Measurements from ENCODE around the gene RBM4B. TPM values are rescaled to one million over a fixed set of nuclear protein-coding genes. Genes with fewer than 3 reads are reported as not detected.

RBM4B gene
- total and polyA plus RNA-seq, 4 donors: 9.4 to 33.9 (median 11.1) TPM

DNA sequence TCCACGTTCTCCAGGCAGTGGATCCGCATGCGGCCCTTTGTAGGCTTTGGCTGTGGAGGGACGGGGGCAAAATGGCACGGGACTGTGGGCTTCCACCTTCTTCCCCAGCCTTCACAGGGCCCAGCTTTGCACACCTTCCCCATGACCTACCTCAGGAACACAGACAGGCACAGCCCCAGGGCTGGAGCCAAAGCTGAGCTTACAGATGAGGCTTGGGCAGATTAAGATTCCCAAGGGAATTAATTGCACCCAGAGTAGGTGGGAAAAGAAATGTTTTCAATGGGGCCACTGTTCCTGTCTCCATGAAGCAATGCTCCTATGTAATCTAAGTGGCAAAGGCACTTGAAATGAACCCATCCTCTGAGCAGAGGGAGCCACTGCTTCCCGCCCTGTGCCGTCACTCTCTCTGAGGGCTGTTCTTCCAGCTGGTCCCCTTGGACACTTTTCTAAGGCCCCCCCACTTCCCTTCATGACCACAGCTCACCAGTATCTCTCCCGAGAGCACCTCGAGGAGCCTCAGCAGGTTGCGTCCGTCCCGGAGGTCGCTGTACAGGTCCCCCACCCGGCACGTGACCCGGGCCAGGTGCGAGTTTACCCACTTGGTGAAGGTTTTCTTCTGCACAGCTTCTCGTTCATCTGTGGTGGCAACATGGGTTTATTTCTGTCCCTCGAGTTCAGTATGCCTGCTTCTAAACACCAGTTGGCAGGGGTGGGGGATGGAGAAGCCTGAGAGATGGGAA lies 37.8 kb upstream of the RBM4B start:
- Histone ChIP-seq H3K27ac (ENCODE audit: low read depth in 1 of 2, low read length in 1 of 2) (no peak overlapping the region), H3K36me3 (ENCODE audit: control insufficient read depth in 4 of 4, insufficient read depth in 4 of 4, low read length in 4 of 4) (peaks cover 0 to 1% (median 0%) of the 10 kb centered on the region in 4 donors), H3K9ac (ENCODE audit: insufficient read depth in 1 of 2, low read length in 2 of 2) (no peak overlapping the region), H3K9me3 (ENCODE audit: control insufficient read depth in 4 of 4, insufficient read depth in 3 of 4, low read length in 3 of 4) (no peaks in the 10 kb centered on the region), H3K4me3 (no peak overlapping the region), H3K27me3 (ENCODE audit: control insufficient read depth in 3 of 3, insufficient read depth in 3 of 3, low read length in 2 of 3) (no peaks in the 10 kb centered on the region), H3K4me1 (ENCODE audit: control insufficient read depth in 5 of 5, insufficient read depth in 5 of 5, low read length in 5 of 5) (peaks cover 0 to 8% (median 0%) of the 10 kb centered on the region in 5 donors)
- 92 to 94% methylated on average over 19 of the region's 19 CpGs for WGBS, 2 donors
- TF ChIP-seq, protein P1, sequence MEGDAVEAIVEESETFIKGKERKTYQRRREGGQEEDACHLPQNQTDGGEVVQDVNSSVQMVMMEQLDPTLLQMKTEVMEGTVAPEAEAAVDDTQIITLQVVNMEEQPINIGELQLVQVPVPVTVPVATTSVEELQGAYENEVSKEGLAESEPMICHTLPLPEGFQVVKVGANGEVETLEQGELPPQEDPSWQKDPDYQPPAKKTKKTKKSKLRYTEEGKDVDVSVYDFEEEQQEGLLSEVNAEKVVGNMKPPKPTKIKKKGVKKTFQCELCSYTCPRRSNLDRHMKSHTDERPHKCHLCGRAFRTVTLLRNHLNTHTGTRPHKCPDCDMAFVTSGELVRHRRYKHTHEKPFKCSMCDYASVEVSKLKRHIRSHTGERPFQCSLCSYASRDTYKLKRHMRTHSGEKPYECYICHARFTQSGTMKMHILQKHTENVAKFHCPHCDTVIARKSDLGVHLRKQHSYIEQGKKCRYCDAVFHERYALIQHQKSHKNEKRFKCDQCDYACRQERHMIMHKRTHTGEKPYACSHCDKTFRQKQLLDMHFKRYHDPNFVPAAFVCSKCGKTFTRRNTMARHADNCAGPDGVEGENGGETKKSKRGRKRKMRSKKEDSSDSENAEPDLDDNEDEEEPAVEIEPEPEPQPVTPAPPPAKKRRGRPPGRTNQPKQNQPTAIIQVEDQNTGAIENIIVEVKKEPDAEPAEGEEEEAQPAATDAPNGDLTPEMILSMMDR (IDR thresholded peaks at IDR 0.05; ENCODE audit: control extremely low read depth, extremely low read depth): no peak
- DNase-seq (no peak), ATAC-seq (ENCODE audit: insufficient read depth, low FRiP score) (no peak)

DNA sequence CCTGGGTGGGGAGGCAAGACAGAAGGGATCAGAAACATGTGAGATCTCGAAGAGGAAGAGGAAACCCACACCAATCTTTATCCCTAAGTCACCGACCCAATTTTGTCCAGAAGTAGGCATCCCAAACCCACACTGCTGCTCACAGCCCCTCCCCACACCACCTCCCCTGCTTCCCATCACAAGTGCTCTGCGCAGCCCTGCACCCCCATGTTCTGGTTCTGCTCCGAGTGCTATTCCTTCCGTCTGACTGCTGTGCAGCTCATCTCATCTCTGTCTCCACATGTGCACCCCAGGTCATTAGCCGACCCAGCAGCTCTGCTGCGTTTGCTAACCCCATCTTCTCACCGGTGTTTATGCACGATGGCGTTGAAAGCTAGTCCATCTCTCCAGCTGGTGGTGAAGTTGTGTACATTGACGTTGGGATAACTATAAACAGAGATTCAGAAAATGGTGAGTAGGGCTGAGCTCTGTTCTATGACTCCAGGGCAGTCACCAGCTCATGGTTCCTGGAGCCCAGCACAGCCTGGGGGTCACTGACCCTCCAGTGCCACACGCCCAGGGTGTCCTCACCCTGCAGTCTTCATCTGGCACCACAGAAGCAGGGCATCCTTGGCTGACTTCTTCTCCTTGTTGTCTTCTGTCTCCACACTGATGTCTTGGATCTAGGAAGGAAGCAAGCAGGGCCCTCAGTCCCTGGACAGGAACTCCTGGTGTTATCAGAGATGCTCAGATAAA lies 36.2 kb upstream of the RBM4B start:
- H3K4me1 ChIP-seq (ENCODE audit: control insufficient read depth in 5 of 5, insufficient read depth in 5 of 5, low read length in 5 of 5): peaks cover 0 to 8% (median 0%) of the 10 kb centered on the region in 5 donors
- DNase-seq: no peak
- no peaks in the 10 kb centered on the region for H3K9me3 ChIP-seq (ENCODE audit: control insufficient read depth in 4 of 4, insufficient read depth in 3 of 4, low read length in 3 of 4)
- no peak overlapping the region for H3K27ac ChIP-seq (ENCODE audit: low read depth in 1 of 2, low read length in 1 of 2)
- no peaks in the 10 kb centered on the region for H3K27me3 ChIP-seq (ENCODE audit: control insufficient read depth in 3 of 3, insufficient read depth in 3 of 3, low read length in 2 of 3)
- no peak for ATAC-seq (ENCODE audit: insufficient read depth, low FRiP score)
- H3K36me3 ChIP-seq (ENCODE audit: control insufficient read depth in 4 of 4, insufficient read depth in 4 of 4, low read length in 4 of 4): peaks cover 0 to 1% (median 0%) of the 10 kb centered on the region in 4 donors
- no peak overlapping the region for H3K4me3 ChIP-seq
- 69 to 74% methylated on average over 12 of the region's 12 CpGs for WGBS, 2 donors
- H3K9ac ChIP-seq (ENCODE audit: insufficient read depth in 1 of 2, low read length in 2 of 2): no peak overlapping the region
- TF ChIP-seq, protein P1 (IDR thresholded peaks at IDR 0.05; ENCODE audit: control extremely low read depth, extremely low read depth): no peak

DNA sequence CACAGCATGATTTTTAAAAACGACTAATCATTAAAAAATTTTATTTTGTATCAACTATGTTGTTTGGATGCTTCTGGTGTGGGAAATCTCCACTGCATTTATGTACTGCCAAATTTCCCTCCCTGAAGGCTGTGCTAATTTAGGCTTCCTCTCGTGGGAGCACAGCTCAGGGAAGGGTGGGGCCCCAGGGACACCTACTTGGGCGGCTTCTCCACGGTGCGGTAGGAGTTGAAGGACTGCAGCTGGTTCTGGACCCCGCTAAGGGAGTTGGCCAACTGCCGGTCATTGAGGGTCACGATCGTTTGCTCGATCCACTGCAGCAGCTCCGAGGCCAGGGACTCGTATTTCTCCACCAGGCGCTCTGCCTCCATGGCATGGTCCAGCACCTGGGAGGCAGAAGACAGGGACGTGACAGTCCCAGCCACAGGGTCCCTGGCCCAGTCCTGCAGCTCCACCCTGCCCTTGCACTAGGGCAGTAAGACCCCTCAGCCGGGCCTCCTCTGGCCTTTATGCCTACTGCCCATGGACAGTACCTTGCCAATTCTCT lies 32.8 kb upstream of the RBM4B start:
- H3K9ac ChIP-seq (ENCODE audit: insufficient read depth in 1 of 2, low read length in 2 of 2): no peak overlapping the region
- 87 to 92% methylated on average over 15 of the region's 15 CpGs for WGBS, 2 donors
- ATAC-seq (ENCODE audit: insufficient read depth, low FRiP score): no peak

More for the DNA sequence above, 32.8 kb upstream of the RBM4B start:
- Histone ChIP-seq H3K4me1 (ENCODE audit: control insufficient read depth in 5 of 5, insufficient read depth in 5 of 5, low read length in 5 of 5) (no peaks in the 10 kb centered on the region), H3K36me3 (ENCODE audit: control insufficient read depth in 4 of 4, insufficient read depth in 4 of 4, low read length in 4 of 4) (peaks cover 0 to 1% (median 0%) of the 10 kb centered on the region in 4 donors), H3K4me3 (no peak overlapping the region), H3K27me3 (ENCODE audit: control insufficient read depth in 3 of 3, insufficient read depth in 3 of 3, low read length in 2 of 3) (no peaks in the 10 kb centered on the region), H3K27ac (ENCODE audit: low read depth in 1 of 2, low read length in 1 of 2) (no peak overlapping the region), H3K9me3 (ENCODE audit: control insufficient read depth in 4 of 4, insufficient read depth in 3 of 4, low read length in 3 of 4) (no peaks in the 10 kb centered on the region)
- TF ChIP-seq, protein P1 (IDR thresholded peaks at IDR 0.05; ENCODE audit: control extremely low read depth, extremely low read depth): no peak
- no peak for DNase-seq

Measured in lung (tissue), 12 donors.